ENCODE measurements around the gene RAP1GDS1. TPM values are rescaled to one million over a fixed set of nuclear protein-coding genes. Genes with fewer than 3 reads are reported as not detected.
"Not testable (repeated sequence)": the region's sequence is repeated elsewhere in the genome, so short reads cannot be mapped to it uniquely, and the experiment has no call there.

Gene RAP1GDS1
- total and polyA plus RNA-seq, 2 donors: 23.6 to 41.6 TPM

- not testable (repeated sequence) for DNase-seq (ENCODE audit: low read depth in 6 of 9, low spot score in 9 of 9); H3K4me1 ChIP-seq (ENCODE audit: control insufficient read depth in 2 of 2, insufficient read depth in 2 of 2, low read length in 2 of 2); H3K27ac ChIP-seq (ENCODE audit: low read depth in 1 of 2, low read length in 1 of 2); H3K27me3 ChIP-seq (ENCODE audit: control insufficient read depth in 2 of 2, insufficient read depth in 1 of 2, low read length in 1 of 2); H3K36me3 ChIP-seq (ENCODE audit: control insufficient read depth in 2 of 2, insufficient read depth in 2 of 2, low read length in 1 of 2); H3K9me3 ChIP-seq (ENCODE audit: control insufficient read depth in 2 of 2, insufficient read depth in 1 of 2, low read length in 1 of 2); H3K4me3 ChIP-seq (ENCODE audit: low read length in 2 of 2)
- 99% methylated on average over 31 of the region's 31 CpGs for WGBS
Measured at GRCh38 chr4:98329879-98330640, 68.9 kb downstream of the RAP1GDS1 start.

GRCh38 chr4:98332017-98332416, 70.8 kb downstream of the RAP1GDS1 start:
- H3K9me3 ChIP-seq (ENCODE audit: control insufficient read depth in 2 of 2, insufficient read depth in 1 of 2, low read length in 1 of 2): peaks cover 1 to 9% of the 10 kb centered on the region in 2 donors
- no peaks in the 10 kb centered on the region for H3K4me1 ChIP-seq (ENCODE audit: control insufficient read depth in 2 of 2, insufficient read depth in 2 of 2, low read length in 2 of 2)
- 100% methylated on average over 1 of the region's 1 CpG for WGBS

GRCh38 chr4:98334461-98334860, 73.3 kb downstream of the RAP1GDS1 start:
- Histone ChIP-seq H3K4me3 (ENCODE audit: low read length in 2 of 2) (no peak overlapping the region), H3K9me3 (ENCODE audit: control insufficient read depth in 2 of 2, insufficient read depth in 1 of 2, low read length in 1 of 2) (peaks cover 0 to 9% of the 10 kb centered on the region in 2 donors), H3K4me1 (ENCODE audit: control insufficient read depth in 2 of 2, insufficient read depth in 2 of 2, low read length in 2 of 2) (no peaks in the 10 kb centered on the region), H3K27ac (ENCODE audit: low read depth in 1 of 2, low read length in 1 of 2) (no peak overlapping the region), H3K36me3 (ENCODE audit: control insufficient read depth in 2 of 2, insufficient read depth in 2 of 2, low read length in 1 of 2) (no peaks in the 10 kb centered on the region), H3K27me3 (ENCODE audit: control insufficient read depth in 2 of 2, insufficient read depth in 1 of 2, low read length in 1 of 2) (no peaks in the 10 kb centered on the region)
- no peak for DNase-seq (ENCODE audit: low read depth in 6 of 9, low spot score in 9 of 9)
- 98% methylated on average over 5 of the region's 5 CpGs for WGBS

More at GRCh38 chr4:98332017-98332416, 70.8 kb downstream of the RAP1GDS1 start:
- H3K27me3 ChIP-seq (ENCODE audit: control insufficient read depth in 2 of 2, insufficient read depth in 1 of 2, low read length in 1 of 2): no peaks in the 10 kb centered on the region
- peaks cover 0 to 3% of the 10 kb centered on the region in 2 donors for H3K36me3 ChIP-seq (ENCODE audit: control insufficient read depth in 2 of 2, insufficient read depth in 2 of 2, low read length in 1 of 2)
- no peak overlapping the region for H3K27ac ChIP-seq (ENCODE audit: low read depth in 1 of 2, low read length in 1 of 2)
- DNase-seq (ENCODE audit: low read depth in 6 of 9, low spot score in 9 of 9): no peak
- H3K4me3 ChIP-seq (ENCODE audit: low read length in 2 of 2): no peak overlapping the region

GRCh38 chr4:98338761-98339438, 77.7 kb downstream of the RAP1GDS1 start:
- Histone ChIP-seq H3K9me3 (ENCODE audit: control insufficient read depth in 2 of 2, insufficient read depth in 1 of 2, low read length in 1 of 2) (no peaks in the 10 kb centered on the region), H3K27ac (ENCODE audit: low read depth in 1 of 2, low read length in 1 of 2) (no peak overlapping the region), H3K36me3 (ENCODE audit: control insufficient read depth in 2 of 2, insufficient read depth in 2 of 2, low read length in 1 of 2) (peaks cover 0 to 6% of the 10 kb centered on the region in 2 donors), H3K4me1 (ENCODE audit: control insufficient read depth in 2 of 2, insufficient read depth in 2 of 2, low read length in 2 of 2) (no peaks in the 10 kb centered on the region), H3K27me3 (ENCODE audit: control insufficient read depth in 2 of 2, insufficient read depth in 1 of 2, low read length in 1 of 2) (no peaks in the 10 kb centered on the region), H3K4me3 (ENCODE audit: low read length in 2 of 2) (no peak overlapping the region)
- no peak for DNase-seq (ENCODE audit: low read depth in 6 of 9, low spot score in 9 of 9)
- 97% methylated on average over 2 of the region's 2 CpGs for WGBS

GRCh38 chr4:98341309-98341708, 80.1 kb downstream of the RAP1GDS1 start:
- H3K27me3 ChIP-seq (ENCODE audit: control insufficient read depth in 2 of 2, insufficient read depth in 1 of 2, low read length in 1 of 2): no peaks in the 10 kb centered on the region
- peaks cover 0 to 11% of the 10 kb centered on the region in 2 donors for H3K36me3 ChIP-seq (ENCODE audit: control insufficient read depth in 2 of 2, insufficient read depth in 2 of 2, low read length in 1 of 2)
- no peaks in the 10 kb centered on the region for H3K9me3 ChIP-seq (ENCODE audit: control insufficient read depth in 2 of 2, insufficient read depth in 1 of 2, low read length in 1 of 2)
- H3K4me1 ChIP-seq (ENCODE audit: control insufficient read depth in 2 of 2, insufficient read depth in 2 of 2, low read length in 2 of 2): no peaks in the 10 kb centered on the region
- no peak overlapping the region for H3K27ac ChIP-seq (ENCODE audit: low read depth in 1 of 2, low read length in 1 of 2)
- WGBS: 95% methylated on average over 2 of the region's 2 CpGs
- DNase-seq (ENCODE audit: low read depth in 6 of 9, low spot score in 9 of 9): no peak
- H3K4me3 ChIP-seq (ENCODE audit: low read length in 2 of 2): no peak overlapping the region

- DNase-seq (ENCODE audit: low read depth in 6 of 9, low spot score in 9 of 9): no peak
- 97% methylated on average over 4 of the region's 4 CpGs for WGBS
- Histone ChIP-seq H3K4me1 (ENCODE audit: control insufficient read depth in 2 of 2, insufficient read depth in 2 of 2, low read length in 2 of 2) (no peaks in the 10 kb centered on the region), H3K27ac (ENCODE audit: low read depth in 1 of 2, low read length in 1 of 2) (no peak overlapping the region), H3K36me3 (ENCODE audit: control insufficient read depth in 2 of 2, insufficient read depth in 2 of 2, low read length in 1 of 2) (peaks cover 0 to 11% of the 10 kb centered on the region in 2 donors), H3K9me3 (ENCODE audit: control insufficient read depth in 2 of 2, insufficient read depth in 1 of 2, low read length in 1 of 2) (no peaks in the 10 kb centered on the region), H3K4me3 (ENCODE audit: low read length in 2 of 2) (no peak overlapping the region), H3K27me3 (ENCODE audit: control insufficient read depth in 2 of 2, insufficient read depth in 1 of 2, low read length in 1 of 2) (no peaks in the 10 kb centered on the region)
Measured at GRCh38 chr4:98343626-98344025, 82.4 kb downstream of the RAP1GDS1 start.

- no peak overlapping the region for H3K27ac ChIP-seq (ENCODE audit: low read depth in 1 of 2, low read length in 1 of 2)
- 98% methylated on average over 3 of the region's 3 CpGs for WGBS
- H3K4me3 ChIP-seq (ENCODE audit: low read length in 2 of 2): no peak overlapping the region
- no peaks in the 10 kb centered on the region for H3K4me1 ChIP-seq (ENCODE audit: control insufficient read depth in 2 of 2, insufficient read depth in 2 of 2, low read length in 2 of 2)
- peaks cover 0 to 11% of the 10 kb centered on the region in 2 donors for H3K36me3 ChIP-seq (ENCODE audit: control insufficient read depth in 2 of 2, insufficient read depth in 2 of 2, low read length in 1 of 2)
- no peaks in the 10 kb centered on the region for H3K27me3 ChIP-seq (ENCODE audit: control insufficient read depth in 2 of 2, insufficient read depth in 1 of 2, low read length in 1 of 2)
- no peak for DNase-seq (ENCODE audit: low read depth in 6 of 9, low spot score in 9 of 9)
- peaks cover 0 to 4% of the 10 kb centered on the region in 2 donors for H3K9me3 ChIP-seq (ENCODE audit: control insufficient read depth in 2 of 2, insufficient read depth in 1 of 2, low read length in 1 of 2)
Measured at GRCh38 chr4:98345838-98346237, 84.7 kb downstream of the RAP1GDS1 start.

DNA sequence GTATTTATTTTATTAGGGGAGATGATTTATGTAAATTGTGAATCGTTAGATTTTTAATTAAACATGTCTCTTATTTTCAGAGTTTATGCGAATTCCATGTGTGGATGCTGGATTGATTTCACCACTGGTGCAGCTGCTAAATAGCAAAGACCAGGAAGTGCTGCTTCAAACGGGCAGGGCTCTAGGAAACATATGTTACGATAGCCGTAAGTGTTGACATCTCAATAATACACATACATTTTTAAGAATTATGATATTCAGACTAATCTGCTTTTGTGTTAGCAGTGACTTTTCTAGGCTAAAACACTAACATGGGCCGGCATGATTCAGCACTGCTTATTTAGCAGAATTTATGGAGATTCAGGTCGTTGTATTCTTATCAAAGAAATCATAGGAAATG, 91.2 kb downstream of the RAP1GDS1 start:
- Histone ChIP-seq H3K4me1 (ENCODE audit: control insufficient read depth in 2 of 2, insufficient read depth in 2 of 2, low read length in 2 of 2) (no peaks in the 10 kb centered on the region), H3K27ac (ENCODE audit: low read depth in 1 of 2, low read length in 1 of 2) (no peak overlapping the region), H3K36me3 (ENCODE audit: control insufficient read depth in 2 of 2, insufficient read depth in 2 of 2, low read length in 1 of 2) (peaks cover 0 to 8% of the 10 kb centered on the region in 2 donors), H3K9me3 (ENCODE audit: control insufficient read depth in 2 of 2, insufficient read depth in 1 of 2, low read length in 1 of 2) (peaks cover 0 to 4% of the 10 kb centered on the region in 2 donors), H3K4me3 (ENCODE audit: low read length in 2 of 2) (no peak overlapping the region), H3K27me3 (ENCODE audit: control insufficient read depth in 2 of 2, insufficient read depth in 1 of 2, low read length in 1 of 2) (no peaks in the 10 kb centered on the region)
- DNase-seq (ENCODE audit: low read depth in 6 of 9, low spot score in 9 of 9): no peak
- 30% methylated on average over 7 of the region's 7 CpGs for WGBS

- no peak for DNase-seq (ENCODE audit: low read depth in 6 of 9, low spot score in 9 of 9)
- H3K4me3 ChIP-seq (ENCODE audit: low read length in 2 of 2): no peak overlapping the region
- no peaks in the 10 kb centered on the region for H3K27me3 ChIP-seq (ENCODE audit: control insufficient read depth in 2 of 2, insufficient read depth in 1 of 2, low read length in 1 of 2)
- peaks cover 0 to 8% of the 10 kb centered on the region in 2 donors for H3K36me3 ChIP-seq (ENCODE audit: control insufficient read depth in 2 of 2, insufficient read depth in 2 of 2, low read length in 1 of 2)
- no peak overlapping the region for H3K27ac ChIP-seq (ENCODE audit: low read depth in 1 of 2, low read length in 1 of 2)
- no peaks in the 10 kb centered on the region for H3K4me1 ChIP-seq (ENCODE audit: control insufficient read depth in 2 of 2, insufficient read depth in 2 of 2, low read length in 2 of 2)
- WGBS: 62% methylated on average over 4 of the region's 4 CpGs
- peaks cover 0 to 4% of the 10 kb centered on the region in 2 donors for H3K9me3 ChIP-seq (ENCODE audit: control insufficient read depth in 2 of 2, insufficient read depth in 1 of 2, low read length in 1 of 2)
Measured at GRCh38 chr4:98352940-98353339, 91.8 kb downstream of the RAP1GDS1 start.
